8988T (cell line): ENCODE measurements around the gene IGF2R.

Source experiments
- DNase-seq: peaks from one replicate; pipeline ENCODE4 v3.0.0; 2011

Gene IGF2R

DNA sequence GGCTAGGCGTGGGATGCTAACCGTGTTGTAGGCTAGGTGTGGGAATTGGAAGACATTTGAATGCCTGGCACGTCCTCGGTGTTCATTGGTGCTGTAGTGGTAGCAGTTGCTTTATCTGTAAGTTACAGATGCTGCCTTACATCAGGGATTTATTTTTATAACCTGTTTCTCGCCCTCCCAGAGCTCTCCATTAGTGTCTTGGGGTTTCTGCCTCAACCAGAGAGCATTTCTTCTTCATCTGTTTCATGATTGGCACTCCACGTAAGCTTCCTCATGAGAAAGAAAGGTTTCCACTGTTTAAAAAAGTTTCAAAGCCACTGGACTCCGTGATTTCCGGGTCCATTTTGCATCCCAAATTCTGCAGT is 9.0 kb downstream of the IGF2R start:
- DNase-seq: no peak

DNA sequence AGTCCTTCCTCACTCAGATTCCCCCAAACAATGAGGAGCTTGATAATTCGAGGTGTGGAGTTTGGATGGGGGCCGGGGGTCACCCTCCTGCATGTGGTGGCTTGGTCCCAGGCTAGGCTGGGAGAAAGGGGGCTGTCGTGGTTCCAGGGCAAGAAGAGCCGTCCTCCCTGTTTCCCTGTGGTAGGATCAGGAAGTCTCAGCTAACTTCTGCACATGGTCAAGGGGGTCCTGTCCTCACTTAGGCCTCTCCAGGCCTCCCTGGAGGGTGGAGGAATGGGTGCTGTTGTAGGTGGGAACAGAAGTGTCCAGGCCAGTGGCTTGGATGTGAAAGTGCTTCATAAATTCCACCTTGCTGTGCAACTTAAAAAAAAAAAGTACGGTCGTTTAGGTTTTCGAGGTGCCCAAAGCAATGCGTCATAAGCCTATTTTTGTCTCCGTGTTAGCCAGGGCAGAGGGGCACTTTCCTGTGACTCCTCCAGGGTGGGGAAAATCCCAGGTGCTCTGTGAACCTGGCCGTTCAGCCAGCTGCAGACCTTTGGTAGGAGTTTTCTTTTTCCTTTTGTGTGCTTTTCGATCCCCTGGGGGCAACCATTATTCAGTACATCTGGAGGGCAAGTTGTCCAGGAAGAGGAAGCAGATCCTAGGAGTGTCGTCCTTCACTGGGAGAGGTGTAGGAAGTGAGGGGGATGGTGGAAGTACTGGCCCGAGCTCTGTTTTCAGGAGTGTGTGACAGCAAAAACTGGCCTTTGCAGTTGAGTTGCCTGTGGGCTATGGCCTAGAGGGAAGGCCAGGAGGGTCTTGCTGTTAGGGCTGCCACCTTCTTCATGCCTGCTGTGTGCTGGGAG is 9.6 kb downstream of the IGF2R start:
- no peak for DNase-seq

- peak; percentile 34 for DNase-seq
Observed at GRCh38 chr6:159979136-159979874, 10.4 kb downstream of the IGF2R start.

- DNase-seq: no peak
Observed at GRCh38 chr6:159980474-159980873, 11.6 kb downstream of the IGF2R start.

DNA sequence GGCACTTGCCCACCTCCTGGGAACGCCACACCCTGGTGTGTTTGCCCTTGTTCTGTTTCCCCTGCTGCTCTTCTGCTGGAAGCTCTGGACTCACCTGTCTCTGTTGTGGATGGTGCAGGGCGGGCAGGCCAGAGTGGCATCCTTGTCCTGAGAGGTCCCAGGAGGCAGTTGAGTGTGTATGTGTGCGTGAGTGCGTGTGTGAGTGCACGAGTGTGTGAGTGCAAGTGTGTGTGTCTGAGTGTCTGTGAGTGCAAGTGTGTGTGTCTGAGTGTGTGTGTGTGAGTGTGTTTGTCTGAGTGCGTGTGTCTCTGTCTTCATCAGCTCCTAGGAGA is 12.2 kb downstream of the IGF2R start:
- no peak for DNase-seq

- DNase-seq: no peak
Observed at GRCh38 chr6:159981403-159982245, 12.7 kb downstream of the IGF2R start.

DNA sequence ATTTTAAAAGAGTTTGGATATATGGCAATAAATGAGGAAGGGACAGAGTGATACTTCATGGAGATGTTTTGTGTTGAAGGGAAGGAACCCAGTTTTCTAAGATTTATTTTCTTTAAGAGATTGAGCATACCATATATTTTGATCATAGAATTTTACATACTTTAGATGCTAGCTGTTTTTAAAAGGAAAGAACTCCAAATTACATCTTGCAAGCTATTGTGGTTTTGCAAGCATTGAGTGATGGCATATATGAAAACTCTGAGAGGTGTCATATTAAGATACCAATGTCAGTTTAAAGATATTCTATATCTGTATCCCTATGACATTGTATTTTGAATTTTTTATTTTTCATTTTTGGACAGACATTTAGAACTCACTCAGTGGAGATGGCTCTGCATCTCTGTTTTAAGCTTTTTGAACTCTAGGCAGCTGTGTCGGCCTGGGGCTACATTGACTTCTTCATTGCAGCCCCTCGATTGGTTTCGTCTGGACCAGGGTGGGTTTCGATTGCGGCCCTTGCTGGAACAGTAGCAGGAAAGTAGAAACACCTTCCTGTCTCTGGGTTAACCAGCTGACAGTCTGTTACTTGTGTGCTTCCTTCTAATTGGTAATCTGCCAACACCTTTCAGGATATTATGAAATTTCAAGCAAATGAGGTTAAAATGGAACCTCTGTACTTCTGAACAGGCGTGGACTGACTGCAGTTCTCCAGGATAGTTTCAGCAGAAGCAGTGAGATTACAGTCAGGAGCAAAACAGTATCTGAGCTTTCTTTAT is 14.0 kb downstream of the IGF2R start:
- no peak for DNase-seq

DNA sequence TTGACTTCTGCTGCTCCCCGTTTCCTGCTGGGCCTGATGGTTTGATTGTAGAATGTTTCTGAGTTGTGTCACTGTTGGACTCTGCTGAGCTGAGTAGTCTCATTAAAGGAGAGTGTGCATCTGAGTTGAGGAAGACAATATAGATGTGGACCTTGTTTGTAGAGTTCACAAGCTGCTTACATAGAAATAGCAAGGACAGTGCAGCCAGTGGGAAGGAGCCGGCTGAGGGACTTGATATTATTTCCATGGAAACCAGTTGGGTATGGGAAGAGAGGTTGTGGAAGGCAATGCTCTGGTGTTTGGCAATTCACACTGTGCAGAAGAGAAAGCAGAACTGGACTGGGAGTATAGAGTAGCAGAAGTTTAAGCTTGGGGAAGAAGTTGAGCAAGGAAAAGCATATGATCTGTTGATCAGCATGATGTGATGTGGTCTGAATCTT is 14.8 kb downstream of the IGF2R start:
- no peak for DNase-seq

GRCh38 chr6:159984268-159984786 is 15.4 kb downstream of the IGF2R start:
- no peak for DNase-seq

DNA sequence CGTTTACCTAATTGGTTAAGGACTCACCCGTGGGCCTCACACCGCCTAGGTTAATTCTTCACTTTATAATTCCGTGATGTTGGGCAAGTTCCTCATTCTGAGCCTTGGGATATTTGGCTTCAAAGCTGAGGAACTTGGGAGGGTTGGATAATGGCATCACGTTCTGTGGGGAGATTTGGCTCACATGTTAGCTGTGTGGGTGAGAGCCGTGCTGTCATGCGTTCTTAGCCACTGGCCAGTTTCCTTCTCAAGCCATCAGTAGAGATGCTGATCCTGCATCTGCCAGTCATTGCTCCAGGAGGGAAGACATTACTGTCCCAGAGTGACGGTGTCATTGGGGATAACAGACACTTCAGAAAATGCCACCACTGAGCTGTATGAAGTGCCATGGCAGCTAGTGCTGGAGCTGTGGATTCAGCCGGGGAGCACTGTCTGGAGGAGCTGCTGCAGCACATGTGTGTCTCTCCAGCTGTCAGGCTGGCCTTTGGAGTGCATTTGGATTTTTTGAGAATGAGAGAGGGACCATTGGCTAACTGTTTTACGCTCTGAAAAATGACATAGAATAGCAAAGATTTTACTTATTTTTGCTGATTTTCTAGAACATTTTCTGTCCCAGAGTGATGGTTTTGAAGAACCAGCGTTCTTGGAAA is 16.5 kb downstream of the IGF2R start:
- no peak for DNase-seq

- DNase-seq: no peak
Observed at GRCh38 chr6:159988983-159989454, 20.1 kb downstream of the IGF2R start.

DNA sequence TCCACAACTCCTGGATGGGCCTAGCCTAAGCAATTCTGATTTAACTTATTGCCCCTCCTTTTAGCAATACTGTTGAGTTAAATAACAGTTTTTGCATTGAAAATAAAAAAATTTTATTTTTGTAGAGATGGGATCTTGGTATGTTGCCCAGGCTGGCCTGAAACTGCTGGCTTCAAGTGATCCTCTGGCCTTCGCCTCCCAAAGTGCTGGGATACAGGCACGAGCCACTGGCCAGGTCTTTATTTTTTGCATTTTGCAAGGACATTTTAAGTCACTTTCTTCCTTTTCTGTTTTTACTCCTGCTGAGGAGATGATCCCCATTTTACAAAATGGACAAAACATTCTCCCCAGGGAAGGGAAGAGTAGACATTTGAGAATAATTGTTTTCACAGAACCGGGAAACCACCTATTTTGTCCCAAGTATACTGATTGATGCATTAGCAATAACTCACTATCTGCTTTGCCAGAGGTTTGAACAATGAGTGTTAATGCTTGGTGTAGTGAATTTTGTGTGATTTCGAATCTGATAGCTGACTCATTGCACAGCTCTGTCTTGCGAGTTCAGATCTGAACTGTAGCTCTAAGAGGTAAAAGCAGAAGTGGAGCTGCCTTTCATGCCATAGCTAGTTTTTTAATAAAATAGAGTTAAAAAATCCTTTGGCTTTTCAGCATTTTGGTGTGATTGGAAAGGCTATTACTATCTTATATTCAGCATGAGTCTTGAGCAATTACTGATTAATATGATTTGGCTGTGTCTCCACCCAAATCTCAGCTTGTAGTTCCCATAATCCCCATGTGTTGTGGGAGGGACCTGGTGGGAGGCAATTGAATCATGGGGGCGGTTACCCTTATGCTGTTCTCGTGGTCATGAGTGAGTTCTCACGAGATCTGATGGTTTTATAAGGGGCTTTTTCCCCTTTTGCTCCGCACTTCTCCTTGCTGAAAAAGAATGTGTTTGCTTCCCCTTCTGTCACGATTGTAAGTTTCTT is 20.9 kb downstream of the IGF2R start:
- DNase-seq: no peak

GRCh38 chr6:159992366-159992765 is 23.5 kb downstream of the IGF2R start:
- no peak for DNase-seq

DNA sequence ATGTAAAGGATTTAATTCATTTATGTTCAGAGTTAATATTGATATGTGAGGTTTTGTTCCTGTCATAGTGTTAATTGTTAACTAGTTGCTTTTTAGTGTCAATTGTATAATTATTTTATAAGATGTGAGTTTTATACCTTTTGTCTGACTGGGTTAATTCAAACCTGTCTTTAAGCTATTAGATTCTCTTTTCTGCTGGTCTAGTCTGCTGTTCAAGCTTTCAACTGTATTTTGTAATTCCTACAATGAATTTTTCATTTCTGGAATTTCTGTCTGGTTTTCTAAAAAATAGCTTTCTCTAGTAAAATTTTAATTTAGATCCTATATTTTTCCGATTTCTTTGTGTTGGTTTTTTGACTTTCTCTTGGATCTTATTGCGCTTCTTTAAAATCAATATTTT is 26.5 kb downstream of the IGF2R start:
- no peak for DNase-seq

GRCh38 chr6:159996087-159996622 is 27.3 kb downstream of the IGF2R start:
- DNase-seq: no peak

- DNase-seq: no peak
Observed at GRCh38 chr6:159996626-159997497, 28.0 kb downstream of the IGF2R start.

DNA sequence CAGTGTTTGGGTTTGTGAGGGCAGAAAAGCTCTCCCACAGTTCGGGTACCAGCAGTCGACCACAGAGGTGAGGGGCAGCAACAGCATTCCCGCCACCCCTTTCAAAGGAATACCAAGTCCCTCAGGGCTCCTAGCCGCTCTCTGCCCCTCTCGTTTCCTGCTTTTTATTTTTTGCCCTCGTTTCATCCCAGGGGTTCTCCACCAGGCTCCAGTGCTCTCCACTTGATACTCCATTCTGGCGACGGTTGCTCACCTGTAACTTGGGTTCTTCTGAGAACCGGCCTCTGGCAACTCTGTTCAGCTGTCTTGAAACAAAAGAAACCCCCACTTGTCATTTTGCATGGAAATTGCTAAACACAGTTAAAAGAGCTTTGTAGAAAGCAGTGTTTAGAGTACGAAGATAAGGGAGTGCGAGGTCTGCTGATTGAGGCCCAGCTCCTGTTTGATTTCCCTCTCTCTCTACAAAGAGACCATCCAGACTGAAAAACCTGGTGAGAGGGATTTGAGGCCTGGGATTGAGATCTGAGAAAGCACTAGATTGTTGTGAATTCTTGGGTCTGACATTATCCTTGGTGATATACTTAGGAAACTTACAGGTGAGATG is 28.7 kb downstream of the IGF2R start:
- no peak for DNase-seq

GRCh38 chr6:159998538-159998937 is 29.7 kb downstream of the IGF2R start:
- no peak for DNase-seq

- no peak for DNase-seq
Observed at GRCh38 chr6:159999240-159999671, 30.4 kb downstream of the IGF2R start.
